ENCODE data around the gene CUL2.
"Not testable (repeated sequence)": the region's sequence is repeated elsewhere in the genome, so short reads cannot be mapped to it uniquely, and the experiment has no call there.

The CUL2 gene

GRCh38 chr10:34985146-34985545 lies 105.0 kb downstream of the CUL2 start:
- DNase-seq (ENCODE audit: low read depth in 1 of 2, low spot score in 1 of 2), result no peak

- DNase-seq (ENCODE audit: low read depth in 1 of 2, low spot score in 1 of 2), result no peak
These were observed 108.3 kb downstream of the CUL2 start for GRCh38 chr10:34981844-34982243.

GRCh38 chr10:34979938-34980337 lies 110.2 kb downstream of the CUL2 start:
- DNase-seq (ENCODE audit: low read depth in 1 of 2, low spot score in 1 of 2), result no peak

GRCh38 chr10:34978080-34978479 lies 112.1 kb downstream of the CUL2 start:
- no peak for DNase-seq (ENCODE audit: low read depth in 1 of 2, low spot score in 1 of 2)

- DNase-seq (ENCODE audit: low read depth in 1 of 2, low spot score in 1 of 2), result not testable (repeated sequence)
These were observed 113.7 kb downstream of the CUL2 start for GRCh38 chr10:34976380-34976910.

GRCh38 chr10:34974364-34975065 lies 115.6 kb downstream of the CUL2 start:
- not testable (repeated sequence) for DNase-seq (ENCODE audit: low read depth in 1 of 2, low spot score in 1 of 2)

- DNase-seq (ENCODE audit: low read depth in 1 of 2, low spot score in 1 of 2), result not testable (repeated sequence)
These were observed 116.4 kb downstream of the CUL2 start for GRCh38 chr10:34973757-34974156.

GRCh38 chr10:34973121-34973520 lies 117.0 kb downstream of the CUL2 start:
- DNase-seq (ENCODE audit: low read depth in 1 of 2, low spot score in 1 of 2), result not testable (repeated sequence)

GRCh38 chr10:34972591-34972990 lies 117.5 kb downstream of the CUL2 start:
- not testable (repeated sequence) for DNase-seq (ENCODE audit: low read depth in 1 of 2, low spot score in 1 of 2)

GRCh38 chr10:34971606-34972334 lies 118.4 kb downstream of the CUL2 start:
- DNase-seq (ENCODE audit: low read depth in 1 of 2, low spot score in 1 of 2), result not testable (repeated sequence)

GRCh38 chr10:34969171-34969570 lies 121.0 kb downstream of the CUL2 start:
- DNase-seq (ENCODE audit: low read depth in 1 of 2, low spot score in 1 of 2), result no peak

GRCh38 chr10:34967335-34967880 lies 122.7 kb downstream of the CUL2 start:
- DNase-seq (ENCODE audit: low read depth in 1 of 2, low spot score in 1 of 2), result no peak

- DNase-seq (ENCODE audit: low read depth in 1 of 2, low spot score in 1 of 2), result no peak
These were observed 123.7 kb downstream of the CUL2 start for GRCh38 chr10:34966451-34966850.

GRCh38 chr10:34966040-34966439 lies 124.1 kb downstream of the CUL2 start:
- DNase-seq (ENCODE audit: low read depth in 1 of 2, low spot score in 1 of 2), result no peak

GRCh38 chr10:34964166-34964800 lies 125.9 kb downstream of the CUL2 start:
- DNase-seq (ENCODE audit: low read depth in 1 of 2, low spot score in 1 of 2), result no peak

GRCh38 chr10:34962866-34963265 lies 127.3 kb downstream of the CUL2 start:
- no peak for DNase-seq (ENCODE audit: low read depth in 1 of 2, low spot score in 1 of 2)

GRCh38 chr10:34960983-34961382 lies 129.2 kb downstream of the CUL2 start:
- DNase-seq (ENCODE audit: low read depth in 1 of 2, low spot score in 1 of 2), result no peak

- DNase-seq (ENCODE audit: low read depth in 1 of 2, low spot score in 1 of 2), result no peak
These were observed 130.4 kb downstream of the CUL2 start for GRCh38 chr10:34959786-34960185.

- DNase-seq (ENCODE audit: low read depth in 1 of 2, low spot score in 1 of 2), result no peak
These were observed 130.8 kb downstream of the CUL2 start for GRCh38 chr10:34959321-34959720.
